Astrocyte (in vitro differentiated cells and primary cell): ENCODE results near the gene IER2. TPM values are rescaled to one million over a fixed set of nuclear protein-coding genes. Genes with fewer than 3 reads are reported as not detected.

ENCODE experiments used
- DNase-seq: peaks from one replicate; pipeline ENCODE4 v3.0.0-alpha.2; 2010; ENCODE audit warnings: low read depth
- FAIRE-seq: peaks from 2 replicates; lab custom pipeline; 2011; peaks lifted over from hg19 to GRCh38; lab: Jason Lieb, UNC
- H2AFZ ChIP-seq: 2 replicates; pipeline ENCODE4 v1.6.0; 2012; ENCODE audit warnings: low read depth, low read length, inconsistent platforms
- H3K27ac ChIP-seq: 2 replicates; pipeline ENCODE4 v1.5.1; 2011; ENCODE audit warnings: low read depth, low read length, inconsistent platforms
- H3K27me3 ChIP-seq: 2 replicates; pipeline ENCODE4 v1.6.0; 2011; ENCODE audit warnings: low read length, inconsistent platforms; ENCODE audit not compliant: insufficient read depth
- H3K36me3 ChIP-seq: 2 replicates; pipeline ENCODE4 v1.5.1; 2011; ENCODE audit warnings: low read length, inconsistent platforms; ENCODE audit not compliant: insufficient read depth
- H3K4me1 ChIP-seq: 2 replicates; pipeline ENCODE4 v1.5.1; 2011; ENCODE audit warnings: low read length, inconsistent platforms; ENCODE audit not compliant: insufficient read depth
- H3K4me2 ChIP-seq: 2 replicates; pipeline ENCODE4 v1.6.0; 2012; ENCODE audit warnings: low read length, inconsistent platforms
- H3K4me3 ChIP-seq: 2 replicates; pipeline ENCODE4 v1.5.1; 2011; ENCODE audit warnings: low read depth, mild to moderate bottlenecking, low read length, inconsistent platforms; ENCODE audit not compliant: insufficient read depth
- H3K79me2 ChIP-seq: 2 replicates; pipeline ENCODE4 v1.6.0; 2012; ENCODE audit warnings: mild to moderate bottlenecking, low read length, inconsistent platforms; ENCODE audit not compliant: insufficient read depth
- H3K9ac ChIP-seq: 2 replicates; pipeline ENCODE4 v1.6.0; 2012; ENCODE audit warnings: mild to moderate bottlenecking, low read length, inconsistent platforms
- H3K9me3 ChIP-seq: 2 replicates; pipeline ENCODE4 v1.5.1; 2012; ENCODE audit warnings: low read depth, mild to moderate bottlenecking, low read length, inconsistent platforms; ENCODE audit not compliant: insufficient read depth
- H4K20me1 ChIP-seq: 2 replicates; pipeline ENCODE4 v1.6.0; 2012; ENCODE audit warnings: low read length, inconsistent platforms; ENCODE audit not compliant: insufficient read depth
- H3K27ac Mint-ChIP-seq: one replicate; pipeline ENCODE4 v1.8.0; 2021; ENCODE audit warnings: mild to moderate bottlenecking, mixed read lengths; ENCODE audit not compliant: unreplicated experiment
- H3K27me3 Mint-ChIP-seq: one replicate; pipeline ENCODE4 v1.8.0; 2021; ENCODE audit warnings: low read depth, mixed read lengths; ENCODE audit not compliant: unreplicated experiment
- H3K36me3 Mint-ChIP-seq: one replicate; pipeline ENCODE4 v1.8.0; 2021; ENCODE audit warnings: low read depth, mixed read lengths; ENCODE audit not compliant: unreplicated experiment
- H3K4me1 Mint-ChIP-seq: one replicate; pipeline ENCODE4 v1.8.0; 2021; ENCODE audit warnings: low read depth, mixed read lengths; ENCODE audit not compliant: unreplicated experiment
- H3K4me3 Mint-ChIP-seq: one replicate; pipeline ENCODE4 v1.8.0; 2021; ENCODE audit warnings: mild to moderate bottlenecking, moderate library complexity, mixed read lengths; ENCODE audit not compliant: unreplicated experiment
- H3K9me3 Mint-ChIP-seq: one replicate; pipeline ENCODE4 v1.8.0; 2021; ENCODE audit warnings: mild to moderate bottlenecking, mixed read lengths; ENCODE audit not compliant: unreplicated experiment
- CTCF ChIP-seq: IDR thresholded peaks from 2 replicates; pipeline ENCODE4 v1.5.1; 2011; ENCODE audit warnings: low read depth, mild to moderate bottlenecking, inconsistent platforms, low read length, moderate library complexity; ENCODE audit not compliant: insufficient read depth
- EZH2 ChIP-seq: IDR thresholded peaks from 2 replicates; pipeline ENCODE4 v1.6.1; 2012; ENCODE audit warnings: mild to moderate bottlenecking, low read length, inconsistent platforms; ENCODE audit not compliant: insufficient read depth
- total RNA-seq: library from RNA; stranded (reverse); gene quantifications from 2 replicates; pipeline ENCODE4 v1.2.1, GENCODE V29; 2021

IER2 gene
- total RNA-seq, 1 donor from 2014 or later = 71.3 TPM

- Mint-ChIP-seq H3K27ac (no peak overlapping the region), H3K4me3 (peak overlapping the region; percentile 89), H3K27me3 (no peaks in the 10 kb centered on the region), H3K4me1 (peaks cover 48% of the 10 kb centered on the region), H3K36me3 (peaks cover 5% of the 10 kb centered on the region), H3K9me3 (no peaks in the 10 kb centered on the region)
- Histone ChIP-seq H2AFZ (no peak overlapping the region), H3K9me3 (no peaks in the 10 kb centered on the region), H3K4me1 (peaks cover 61% of the 10 kb centered on the region), H3K4me3 (peak overlapping the region; percentile 78), H3K4me2 (peak overlapping the region; percentile 92), H3K27me3 (no peaks in the 10 kb centered on the region), H3K79me2 (peaks cover 76% of the 10 kb centered on the region), H4K20me1 (peaks cover 49% of the 10 kb centered on the region), H3K9ac (peak overlapping the region; percentile 95), H3K36me3 (peaks cover 3% of the 10 kb centered on the region), H3K27ac (peak overlapping the region; percentile 88)
- peak; percentile 30 for DNase-seq
- no peak for TF ChIP-seq EZH2
- no peak for TF ChIP-seq CTCF
- FAIRE-seq = no peak
These were observed 31.6 kb upstream of the IER2 start for GRCh38 chr19:13118424-13119193.

GRCh38 chr19:13119627-13120026 lies 30.6 kb upstream of the IER2 start:
- H3K79me2 ChIP-seq = peaks cover 85% of the 10 kb centered on the region
- no peak overlapping the region for H2AFZ ChIP-seq
- H3K4me1 ChIP-seq = peaks cover 62% of the 10 kb centered on the region
- peaks cover 5% of the 10 kb centered on the region for H3K36me3 Mint-ChIP-seq
- no peaks in the 10 kb centered on the region for H3K9me3 ChIP-seq
- peaks cover 3% of the 10 kb centered on the region for H3K36me3 ChIP-seq
- H3K4me3 ChIP-seq = peak overlapping the region; percentile 78
- peak overlapping the region; percentile 24 for H3K27ac Mint-ChIP-seq
- no peaks in the 10 kb centered on the region for H3K27me3 Mint-ChIP-seq
- H4K20me1 ChIP-seq = peaks cover 59% of the 10 kb centered on the region
- no peaks in the 10 kb centered on the region for H3K9me3 Mint-ChIP-seq
- peak overlapping the region; percentile 95 for H3K9ac ChIP-seq
- peak overlapping the region; percentile 88 for H3K27ac ChIP-seq
- peaks cover 48% of the 10 kb centered on the region for H3K4me1 Mint-ChIP-seq
- TF ChIP-seq EZH2 = no peak
- no peak for TF ChIP-seq CTCF
- no peak for FAIRE-seq
- peak overlapping the region; percentile 92 for H3K4me2 ChIP-seq
- peak overlapping the region; percentile 89 for H3K4me3 Mint-ChIP-seq
- no peak for DNase-seq
- no peaks in the 10 kb centered on the region for H3K27me3 ChIP-seq

- TF ChIP-seq EZH2 = no peak
- no peak for TF ChIP-seq CTCF
- Mint-ChIP-seq H3K4me3 (peak overlapping the region; percentile 89), H3K27me3 (no peaks in the 10 kb centered on the region), H3K4me1 (peaks cover 48% of the 10 kb centered on the region), H3K9me3 (no peaks in the 10 kb centered on the region), H3K27ac (no peak overlapping the region), H3K36me3 (peaks cover 5% of the 10 kb centered on the region)
- DNase-seq (no peak), FAIRE-seq (no peak)
- H4K20me1 ChIP-seq = peaks cover 63% of the 10 kb centered on the region
- peak overlapping the region; percentile 95 for H3K9ac ChIP-seq
- H3K27me3 ChIP-seq = no peaks in the 10 kb centered on the region
- no peak overlapping the region for H2AFZ ChIP-seq
- no peaks in the 10 kb centered on the region for H3K9me3 ChIP-seq
- H3K36me3 ChIP-seq = peaks cover 3% of the 10 kb centered on the region
- H3K4me2 ChIP-seq = peak overlapping the region; percentile 92
- H3K4me1 ChIP-seq = peaks cover 60% of the 10 kb centered on the region
- H3K27ac ChIP-seq = peak overlapping the region; percentile 88
- peaks cover 85% of the 10 kb centered on the region for H3K79me2 ChIP-seq
- H3K4me3 ChIP-seq = peak overlapping the region; percentile 78
These were observed 30.2 kb upstream of the IER2 start for GRCh38 chr19:13120031-13120430.
